Measurements from ENCODE around the gene SPG11. TPM values are rescaled to one million over a fixed set of nuclear protein-coding genes. Genes with fewer than 3 reads are reported as not detected.

Gene SPG11
- total and polyA plus RNA-seq, 4 donors = 17.3 to 65.3 (median 31.3) TPM

- Histone ChIP-seq H3K36me3 (ENCODE audit: control insufficient read depth in 4 of 4, insufficient read depth in 3 of 4, low read depth in 1 of 4, low read length in 3 of 4) (peaks cover 12 to 68% (median 61%) of the 10 kb centered on the region in 4 donors), H3K9ac (ENCODE audit: low read depth in 1 of 2, low read length in 2 of 2) (no peak overlapping the region)
- 92% methylated on average over 2 of the region's 2 CpGs for WGBS
Observed at GRCh38 chr15:44585633-44586032, 77.8 kb downstream of the SPG11 start.

More at GRCh38 chr15:44585633-44586032, 77.8 kb downstream of the SPG11 start:
- Histone ChIP-seq H3K9me3 (ENCODE audit: control insufficient read depth in 4 of 4, low read length in 3 of 4) (peaks cover 0 to 4% (median 0%) of the 10 kb centered on the region in 4 donors), H3K4me1 (ENCODE audit: control insufficient read depth in 4 of 4, insufficient read depth in 4 of 4, low read length in 3 of 4) (no peaks in the 10 kb centered on the region), H3K27ac (ENCODE audit: low read depth in 1 of 2, low read length in 2 of 2) (no peak overlapping the region), H3K4me3 (ENCODE audit: low read depth in 1 of 3, low read length in 3 of 3) (no peak overlapping the region), H3K27me3 (ENCODE audit: control insufficient read depth in 4 of 4, insufficient read depth in 4 of 4, low read length in 3 of 4) (no peaks in the 10 kb centered on the region)
- no peak for DNase-seq (ENCODE audit: low spot score)
- TF ChIP-seq FOXA1 (IDR thresholded peaks at IDR 0.05) (no peak), RAD21 (IDR thresholded peaks at IDR 0.05) (no peak), NR2F2 (IDR thresholded peaks at IDR 0.05) (no peak), EGR1 (IDR thresholded peaks at IDR 0.05; ENCODE audit: low read depth in 2 of 2) (no peak), GABPA (IDR thresholded peaks at IDR 0.05 in 1 of 2, conservative IDR thresholded peaks at IDR 0.05 in 1 of 2) (no peak), FOXA2 (IDR thresholded peaks at IDR 0.05) (no peak), YY1 (IDR thresholded peaks at IDR 0.05) (no peak), REST (IDR thresholded peaks at IDR 0.05) (no peak), MAX (IDR thresholded peaks at IDR 0.05) (no peak), JUND (IDR thresholded peaks at IDR 0.05) (no peak), HNF4A (conservative IDR thresholded peaks at IDR 0.05) (no peak), RXRA (IDR thresholded peaks at IDR 0.05) (no peak), ATF3 (IDR thresholded peaks at IDR 0.05) (no peak), TAF1 (conservative IDR thresholded peaks at IDR 0.05) (no peak), CTCF (IDR thresholded peaks at IDR 0.05; ENCODE audit: low read depth, low read length, missing input control) (no peak), ZBTB33 (IDR thresholded peaks at IDR 0.05) (no peak), SP1 (IDR thresholded peaks at IDR 0.05) (no peak), HNF4G (IDR thresholded peaks at IDR 0.05) (no peak)
